G401.6 (cell line): ENCODE data around the gene CRKL.
"Not testable (repeated sequence)": the region's sequence is repeated elsewhere in the genome, so short reads cannot be mapped to it uniquely, and the experiment has no call there.

Experiments used
- FAIRE-seq: peaks from 2 replicates; lab custom pipeline; 2012; peaks lifted over from hg19 to GRCh38; lab: Jason Lieb, UNC

CRKL gene

DNA sequence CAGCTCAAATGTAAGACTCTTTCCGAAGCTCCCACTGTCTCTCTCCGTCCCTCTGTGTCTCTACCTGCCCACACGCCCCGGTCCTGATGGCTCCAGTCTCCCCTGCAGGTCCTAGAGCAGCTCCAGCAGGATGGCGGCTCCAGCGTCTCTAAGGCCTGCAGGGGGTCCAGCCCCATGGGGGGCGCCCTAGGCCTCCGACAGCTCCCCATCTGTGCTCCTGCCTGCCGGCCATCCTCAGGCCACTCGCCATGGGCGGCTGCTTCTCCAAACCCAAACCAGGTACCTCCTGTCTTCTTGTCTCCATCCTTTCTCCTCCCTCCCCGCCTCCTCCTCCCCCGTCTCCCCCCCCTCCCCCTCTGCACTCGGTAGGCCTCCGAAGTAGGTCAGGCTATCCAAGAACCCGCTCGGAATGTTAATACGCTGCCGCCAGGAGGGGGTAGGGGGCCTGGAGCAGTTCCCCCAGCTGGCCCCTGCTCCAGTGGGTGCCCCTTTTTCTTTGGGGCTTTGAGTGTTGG, 50.5 kb downstream of the CRKL start:
- FAIRE-seq = no peak

DNA sequence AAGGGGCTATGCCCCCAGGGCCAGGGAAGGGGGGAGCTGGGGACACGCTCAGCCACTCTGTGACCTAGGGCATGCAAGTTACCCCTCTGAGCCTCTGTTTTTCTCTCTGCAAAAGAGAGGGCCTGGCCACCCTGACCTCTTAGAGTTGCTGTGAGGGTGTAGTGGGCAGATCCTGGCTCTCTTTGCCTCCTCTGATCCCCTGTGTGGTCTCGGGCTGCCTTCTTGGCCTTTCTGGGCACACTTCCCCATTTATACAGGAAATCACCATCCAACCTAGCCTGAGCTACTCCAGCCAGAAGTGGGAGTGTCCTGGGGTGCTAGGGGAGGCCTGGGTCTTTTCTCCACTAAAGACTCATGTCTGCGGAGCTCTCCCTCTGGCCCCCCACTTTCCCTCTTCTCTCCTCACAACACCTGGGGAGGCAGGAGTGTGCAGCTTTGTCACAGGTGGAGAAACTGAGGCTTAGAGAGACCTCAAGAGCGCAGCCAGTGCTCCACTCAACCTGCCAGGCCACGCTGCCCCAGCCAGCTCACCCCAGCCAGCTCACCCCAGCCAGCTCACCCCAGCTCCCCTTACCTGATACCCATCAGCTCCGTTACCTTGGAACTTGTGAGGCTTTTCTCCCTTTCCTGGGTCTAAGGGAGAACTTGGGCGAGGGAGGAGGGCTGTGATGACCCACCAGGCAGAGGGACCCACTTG, 51.2 kb downstream of the CRKL start:
- no peak for FAIRE-seq

DNA sequence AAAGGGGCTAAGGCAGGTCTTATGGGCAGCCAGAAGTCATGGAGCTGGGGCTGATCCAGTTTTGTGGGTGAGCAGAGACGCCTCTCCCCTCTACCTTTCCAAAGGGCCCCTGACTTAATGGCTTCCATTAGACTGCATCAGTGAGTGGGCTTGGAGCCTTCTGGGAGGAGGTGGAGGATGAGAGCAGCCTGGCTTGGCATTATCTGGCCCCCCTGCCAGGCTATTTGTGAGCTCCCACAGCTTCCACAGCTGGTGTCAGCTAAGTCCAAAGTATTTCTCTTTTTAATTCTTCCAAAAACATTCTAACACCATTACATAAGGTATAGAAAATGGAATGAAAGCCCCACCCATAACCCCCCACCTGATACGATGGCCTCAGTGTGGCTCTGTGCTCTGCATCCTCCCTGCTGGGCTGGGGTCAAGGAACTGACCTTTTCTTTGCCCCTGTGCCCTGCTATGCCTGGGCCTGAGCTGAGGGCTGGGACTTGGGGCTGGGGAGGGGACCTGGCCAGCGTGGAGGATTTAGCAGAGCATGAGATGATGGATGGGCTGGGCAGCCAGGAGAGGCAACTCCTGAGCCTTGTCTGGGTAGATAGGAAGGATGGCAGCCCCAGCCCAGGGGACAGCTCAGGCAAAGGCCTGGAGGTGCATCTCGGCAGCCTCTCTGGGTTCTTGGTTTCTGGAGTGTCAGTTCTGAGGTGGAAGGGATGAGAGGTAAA, 53.9 kb downstream of the CRKL start:
- peak; percentile 98 for FAIRE-seq

DNA sequence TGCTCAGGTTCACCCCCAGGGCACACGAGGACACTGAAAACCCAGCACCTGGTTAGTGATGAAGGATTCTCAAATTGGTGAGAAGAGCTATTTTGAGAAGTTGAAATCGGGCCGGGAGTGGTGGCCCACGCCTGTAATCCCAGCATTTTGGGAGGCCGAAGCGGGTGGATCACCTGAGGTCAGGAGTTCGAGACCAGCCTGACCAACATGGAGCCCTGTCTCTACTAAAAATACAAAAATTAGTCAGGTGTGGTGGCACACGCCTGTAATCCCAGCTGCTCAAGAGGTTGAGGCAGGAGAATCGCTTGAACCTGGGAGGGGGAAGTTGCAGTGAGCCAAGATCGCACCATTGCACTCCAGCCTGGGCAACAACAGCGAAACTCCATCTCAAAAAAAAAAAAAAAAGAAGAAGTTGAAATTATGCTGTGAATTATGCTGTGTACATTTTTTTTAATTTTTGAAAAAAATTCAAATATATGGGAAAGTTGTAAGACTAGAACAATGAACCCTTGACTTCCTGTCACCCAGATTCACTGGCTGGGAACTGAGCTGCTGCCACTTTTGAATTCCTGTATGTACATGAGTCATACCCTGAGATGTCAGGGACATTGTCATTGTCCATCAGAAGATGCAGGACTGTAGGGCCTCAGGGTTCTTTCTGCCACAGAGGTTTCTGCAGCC, 54.9 kb downstream of the CRKL start:
- not testable (repeated sequence) for FAIRE-seq

DNA sequence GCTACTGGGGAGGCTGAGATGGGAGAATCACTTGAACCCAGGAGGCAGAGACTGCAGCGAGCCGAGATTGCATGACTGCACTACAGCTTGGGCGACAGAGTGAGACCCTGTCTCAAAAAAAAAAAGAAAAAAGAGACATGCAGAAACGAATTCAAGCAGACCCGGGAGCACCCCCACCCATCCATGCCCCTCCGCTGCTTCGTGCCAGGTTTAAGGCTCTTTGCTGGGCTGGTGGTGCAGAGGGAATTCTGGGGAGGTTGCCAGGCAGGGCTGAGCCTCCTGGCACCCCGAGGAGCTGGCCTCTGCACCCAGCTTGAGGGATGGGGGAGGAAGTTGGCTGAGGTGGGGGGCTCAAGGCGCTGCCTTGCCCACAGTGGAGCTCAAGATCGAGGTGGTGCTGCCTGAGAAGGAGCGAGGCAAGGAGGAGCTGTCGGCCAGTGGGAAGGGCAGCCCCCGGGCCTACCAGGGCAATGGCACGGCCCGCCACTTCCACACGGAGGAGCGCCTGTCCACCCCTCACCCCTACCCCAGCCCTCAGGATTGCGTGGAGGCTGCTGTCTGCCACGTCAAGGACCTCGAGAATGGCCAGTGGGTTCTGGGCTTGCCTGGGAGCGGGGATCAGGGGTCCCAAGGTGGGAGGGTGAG, 55.8 kb downstream of the CRKL start:
- no peak for FAIRE-seq

DNA sequence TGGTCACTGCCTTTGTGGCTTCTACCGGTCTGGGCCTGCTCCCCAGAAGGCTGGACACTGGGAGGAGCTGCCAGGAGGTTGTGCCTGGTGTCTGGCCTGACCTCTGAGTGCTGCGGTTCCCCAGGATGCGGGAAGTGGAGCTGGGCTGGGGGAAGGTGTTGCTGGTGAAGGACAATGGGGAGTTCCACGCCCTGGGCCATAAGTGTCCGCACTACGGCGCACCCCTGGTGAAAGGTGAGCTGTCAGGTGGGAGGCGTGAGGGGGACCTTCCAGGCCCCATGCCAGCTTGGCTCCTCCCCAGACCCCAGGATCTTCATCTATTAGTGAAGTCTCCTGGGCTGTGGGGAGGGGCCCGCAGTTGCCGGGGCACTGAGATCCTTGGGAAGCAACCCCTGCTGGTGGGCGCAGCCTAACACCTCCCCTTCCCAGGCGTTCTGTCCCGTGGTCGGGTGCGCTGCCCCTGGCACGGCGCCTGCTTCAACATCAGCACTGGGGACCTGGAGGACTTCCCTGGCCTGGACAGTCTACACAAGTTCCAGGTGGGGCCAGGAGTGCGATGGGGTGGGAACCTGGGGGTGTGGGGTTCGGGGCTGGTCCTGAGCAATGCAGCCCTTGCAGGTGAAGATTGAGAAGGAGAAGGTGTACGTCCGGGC, 56.6 kb downstream of the CRKL start:
- FAIRE-seq = no peak

DNA sequence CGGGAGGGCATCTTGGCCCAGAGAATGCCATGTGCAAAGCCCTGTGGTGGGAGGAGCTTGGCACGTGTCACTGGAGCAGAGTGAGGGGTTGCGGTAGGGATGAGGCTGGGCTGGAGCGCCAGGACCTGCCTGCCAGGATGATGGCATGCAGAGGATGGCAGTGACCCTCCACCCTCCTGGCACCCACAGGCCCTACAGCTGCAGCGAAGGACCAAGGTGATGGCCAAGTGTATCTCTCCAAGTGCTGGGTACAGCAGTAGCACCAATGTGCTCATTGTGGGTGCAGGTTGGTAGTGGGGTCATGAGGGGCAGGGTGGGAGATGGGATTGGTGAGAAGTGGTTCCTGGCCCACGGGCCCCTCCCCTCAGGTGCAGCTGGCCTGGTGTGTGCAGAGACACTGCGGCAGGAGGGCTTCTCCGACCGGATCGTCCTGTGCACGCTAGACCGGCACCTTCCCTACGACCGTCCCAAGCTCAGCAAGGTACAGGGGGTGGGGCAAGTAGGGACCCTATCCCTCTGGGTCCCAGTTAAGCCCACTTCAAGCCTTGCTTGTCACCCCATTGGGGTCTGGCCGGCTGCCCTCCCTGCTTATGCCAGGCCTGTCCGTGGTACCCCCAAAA, 57.2 kb downstream of the CRKL start:
- no peak for FAIRE-seq

DNA sequence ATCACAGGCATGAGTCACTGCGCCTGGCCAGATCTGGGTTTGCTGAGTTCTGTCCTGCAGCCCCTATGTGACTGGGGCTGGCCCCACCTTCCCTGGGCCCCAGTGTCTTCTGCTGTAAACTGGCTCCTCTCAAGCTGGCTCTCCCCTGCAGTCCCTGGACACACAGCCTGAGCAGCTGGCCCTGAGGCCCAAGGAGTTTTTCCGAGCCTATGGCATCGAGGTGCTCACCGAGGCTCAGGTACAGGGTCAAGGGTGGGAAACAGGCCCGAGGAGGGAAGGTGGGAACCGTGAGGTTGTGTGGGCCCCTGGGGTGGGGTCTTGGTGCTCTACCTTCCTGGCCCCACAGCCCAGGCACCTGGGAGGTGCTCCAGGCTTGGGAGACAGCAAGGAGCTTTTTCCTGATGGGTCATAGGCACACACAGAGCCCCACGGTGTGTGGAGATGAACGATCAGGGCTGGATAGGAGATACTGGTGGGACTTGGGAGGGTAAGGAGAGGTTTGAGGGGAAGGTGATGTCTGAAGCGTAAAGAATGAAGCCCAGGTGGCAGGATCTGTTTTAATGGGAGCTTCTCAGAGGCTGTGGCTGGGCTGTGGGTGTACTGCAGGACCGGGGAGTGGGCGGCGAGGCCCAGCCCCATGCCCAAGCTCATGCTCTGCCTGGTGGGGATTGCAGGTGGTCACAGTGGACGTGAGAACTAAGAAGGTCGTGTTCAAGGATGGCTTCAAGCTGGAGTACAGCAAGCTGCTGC, 58.5 kb downstream of the CRKL start:
- FAIRE-seq = no peak

DNA sequence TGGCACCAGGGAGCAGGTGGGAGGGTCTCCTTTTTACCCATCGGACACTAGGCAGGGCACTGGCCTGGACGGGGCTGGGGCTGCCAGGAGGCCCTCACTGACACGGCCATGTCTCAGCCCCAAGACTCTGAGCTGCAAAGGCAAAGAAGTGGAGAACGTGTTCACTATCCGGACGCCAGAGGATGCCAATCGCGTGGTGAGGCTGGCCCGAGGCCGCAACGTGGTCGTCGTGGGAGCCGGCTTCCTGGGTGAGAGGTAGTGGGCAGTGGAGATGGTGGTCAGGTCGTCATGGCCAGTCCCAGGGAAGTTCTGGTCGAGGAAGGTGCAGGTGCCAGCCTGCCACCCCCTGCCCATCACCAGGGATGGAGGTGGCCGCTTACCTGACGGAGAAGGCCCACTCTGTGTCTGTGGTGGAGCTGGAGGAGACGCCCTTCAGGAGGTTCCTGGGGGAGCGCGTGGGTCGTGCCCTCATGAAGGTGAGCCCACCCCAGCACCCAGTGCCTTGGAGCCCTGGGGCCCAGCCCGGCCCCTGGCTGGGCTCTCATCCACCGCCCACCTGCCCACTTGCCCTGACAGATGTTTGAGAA, 59.2 kb downstream of the CRKL start:
- no peak for FAIRE-seq

DNA sequence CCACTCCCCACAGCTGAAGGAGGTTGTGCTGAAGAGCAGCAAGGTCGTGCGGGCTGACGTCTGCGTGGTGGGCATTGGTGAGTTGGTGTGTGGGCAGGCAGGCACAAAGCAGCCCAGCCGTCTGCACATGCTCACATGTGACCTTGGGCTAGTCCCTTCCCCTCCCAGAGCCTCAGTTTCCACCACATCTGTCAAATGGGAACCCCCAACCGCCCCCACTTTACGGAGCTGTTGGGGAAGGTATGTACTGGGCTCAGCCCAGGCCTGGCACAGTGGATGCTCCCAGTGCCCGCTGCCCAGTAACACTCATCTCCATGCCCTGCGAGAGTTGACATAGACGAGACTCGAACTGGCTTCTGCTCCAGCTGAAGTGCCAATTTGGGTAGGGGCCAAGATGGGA, 59.8 kb downstream of the CRKL start:
- FAIRE-seq = no peak

DNA sequence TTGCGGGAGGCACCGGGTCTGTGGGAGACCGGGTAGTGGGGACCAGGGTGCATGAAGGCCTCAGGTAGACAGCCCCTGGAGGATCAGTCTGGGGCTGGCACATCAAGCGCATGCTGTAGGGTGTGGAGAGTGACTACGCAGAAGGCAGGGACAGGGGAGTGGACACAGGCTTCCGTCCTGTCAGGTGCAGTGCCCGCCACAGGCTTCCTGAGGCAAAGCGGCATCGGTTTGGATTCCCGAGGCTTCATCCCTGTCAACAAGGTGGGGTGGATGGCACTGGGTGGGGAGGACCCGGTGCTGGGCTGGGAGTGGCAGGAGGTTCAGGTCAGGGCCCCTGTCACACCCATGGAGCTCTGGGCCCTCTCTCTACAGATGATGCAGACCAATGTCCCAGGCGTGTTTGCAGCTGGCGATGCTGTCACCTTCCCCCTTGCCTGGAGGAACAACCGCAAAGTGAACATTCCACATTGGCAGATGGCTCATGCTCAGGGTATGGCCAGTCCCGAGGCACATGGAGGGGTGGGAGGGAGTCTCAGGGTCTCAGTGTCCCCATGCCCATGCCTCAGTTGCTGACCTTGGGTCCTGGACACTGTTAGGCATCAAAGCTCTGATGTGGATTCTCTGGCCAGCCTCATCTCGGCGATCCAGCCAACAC, 60.4 kb downstream of the CRKL start:
- FAIRE-seq = no peak

DNA sequence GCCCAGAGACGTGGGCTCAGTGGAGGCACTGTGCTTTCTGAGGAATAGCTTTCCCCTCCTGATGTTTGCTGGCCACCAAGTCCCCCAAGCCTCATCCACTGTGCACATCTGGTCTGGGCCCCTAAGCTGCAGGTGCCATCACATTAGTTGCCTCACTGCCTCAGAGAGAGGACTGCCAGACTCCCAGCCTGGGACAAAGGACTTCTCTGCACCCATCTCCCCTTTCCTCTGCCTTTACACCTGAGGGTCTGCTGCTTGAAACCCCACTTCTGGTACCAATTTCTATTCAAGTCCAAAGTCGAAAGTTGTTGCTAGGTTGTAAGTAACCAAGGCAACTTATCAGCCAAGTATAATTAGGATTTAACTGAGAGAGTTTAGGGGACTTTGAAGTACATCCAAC, 61.2 kb downstream of the CRKL start:
- no peak for FAIRE-seq

DNA sequence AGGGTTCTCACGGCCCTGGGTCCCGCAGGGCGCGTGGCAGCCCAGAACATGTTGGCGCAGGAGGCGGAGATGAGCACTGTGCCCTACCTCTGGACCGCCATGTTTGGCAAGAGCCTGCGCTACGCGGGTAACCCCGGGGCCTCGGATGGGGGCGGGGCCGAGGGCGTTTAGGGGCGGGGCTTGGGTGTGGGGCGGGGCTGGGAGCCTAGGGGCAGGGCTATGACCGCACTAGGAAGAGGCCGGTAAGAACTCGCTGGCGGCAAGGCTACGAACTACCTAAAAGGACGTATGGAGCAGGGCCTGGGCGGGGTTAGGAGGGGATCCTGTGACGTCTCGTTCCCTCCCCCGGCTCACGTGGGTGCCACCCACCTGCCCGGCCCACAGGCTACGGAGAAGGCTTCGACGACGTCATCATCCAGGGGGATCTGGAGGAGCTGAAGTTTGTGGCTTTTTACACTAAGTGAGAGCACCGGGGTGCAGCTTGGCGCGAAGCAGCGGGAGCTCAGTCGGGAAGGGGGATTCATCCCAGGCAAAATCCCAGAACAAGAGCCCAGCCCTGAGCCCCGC, 62.1 kb downstream of the CRKL start:
- FAIRE-seq = no peak

DNA sequence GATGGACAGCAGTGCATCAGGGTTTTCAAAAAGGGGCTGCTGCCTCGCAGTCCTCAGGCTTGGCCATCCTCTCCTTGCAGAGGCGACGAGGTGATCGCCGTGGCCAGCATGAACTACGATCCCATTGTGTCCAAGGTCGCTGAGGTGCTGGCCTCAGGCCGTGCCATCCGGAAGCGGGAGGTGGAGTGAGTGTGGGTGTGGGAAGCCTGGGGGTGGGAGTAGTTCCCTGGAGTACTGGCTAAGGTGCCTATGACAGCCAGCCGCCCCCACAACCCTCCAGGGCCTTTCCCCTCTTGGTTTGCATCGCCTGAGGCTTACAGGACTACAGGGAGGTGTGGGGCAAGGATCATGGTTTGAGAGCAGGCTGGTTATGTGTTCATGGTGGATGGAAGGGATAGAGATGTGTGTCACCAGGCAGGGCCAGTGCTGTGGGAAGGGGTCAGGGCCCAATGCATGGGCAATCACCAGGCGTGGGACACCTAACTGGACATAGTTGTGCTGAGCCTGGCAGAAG, 62.8 kb downstream of the CRKL start:
- FAIRE-seq = no peak

DNA sequence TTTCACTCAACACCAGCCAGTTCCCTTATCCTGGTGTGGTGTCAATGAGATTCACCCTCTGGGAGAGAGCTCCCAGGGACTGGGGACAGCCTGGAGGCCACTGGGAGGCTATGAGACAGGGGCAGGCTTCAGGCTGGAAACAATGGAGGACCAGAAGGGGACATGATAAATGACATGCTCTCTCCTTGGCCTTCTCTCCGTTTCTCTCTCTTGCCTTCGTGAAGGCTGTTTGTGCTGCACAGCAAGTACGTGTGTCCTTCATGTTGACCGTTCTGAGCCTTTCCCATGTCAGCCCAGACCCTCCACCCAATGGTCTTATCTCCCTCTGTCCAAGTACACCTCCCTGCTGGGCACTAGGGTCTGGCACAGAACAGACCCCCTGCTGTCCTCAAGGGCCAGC, 63.3 kb downstream of the CRKL start:
- no peak for FAIRE-seq

DNA sequence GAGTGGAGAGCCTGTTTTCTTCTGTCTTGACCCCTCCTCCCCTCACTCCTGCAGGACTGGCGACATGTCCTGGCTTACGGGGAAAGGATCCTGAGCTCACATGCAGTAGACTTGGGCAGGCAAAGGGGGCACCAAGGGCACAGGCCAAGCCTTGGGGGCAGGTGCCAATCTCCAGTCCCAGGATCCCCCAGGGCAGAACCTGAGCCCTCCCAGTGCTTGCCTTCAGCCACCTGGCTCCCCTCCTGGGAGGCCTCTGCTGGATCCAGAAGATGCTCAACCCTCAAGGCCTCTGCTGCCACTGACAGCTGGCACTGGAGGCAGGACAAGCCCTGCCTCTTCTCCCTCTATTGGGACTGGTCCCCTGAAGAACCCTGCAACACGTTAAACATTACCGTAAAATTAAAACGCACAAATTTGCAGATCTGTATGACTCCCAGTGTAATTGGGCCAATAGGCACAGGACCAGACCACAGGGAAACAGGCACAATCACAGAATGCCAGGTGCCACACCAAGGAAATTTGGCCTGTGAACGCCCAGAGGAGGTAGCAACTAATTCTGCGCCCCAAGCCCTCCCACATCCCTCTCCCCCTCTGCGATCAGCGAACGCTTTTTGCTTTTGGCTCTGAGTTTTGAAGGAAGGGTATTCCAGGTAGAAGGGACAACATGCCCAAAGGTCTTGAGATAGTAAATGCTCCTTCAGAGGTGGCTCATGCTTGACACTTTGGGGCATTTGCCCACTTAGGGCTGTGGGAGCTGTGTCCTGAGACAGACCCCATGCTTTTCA, 63.9 kb downstream of the CRKL start:
- FAIRE-seq = no peak

DNA sequence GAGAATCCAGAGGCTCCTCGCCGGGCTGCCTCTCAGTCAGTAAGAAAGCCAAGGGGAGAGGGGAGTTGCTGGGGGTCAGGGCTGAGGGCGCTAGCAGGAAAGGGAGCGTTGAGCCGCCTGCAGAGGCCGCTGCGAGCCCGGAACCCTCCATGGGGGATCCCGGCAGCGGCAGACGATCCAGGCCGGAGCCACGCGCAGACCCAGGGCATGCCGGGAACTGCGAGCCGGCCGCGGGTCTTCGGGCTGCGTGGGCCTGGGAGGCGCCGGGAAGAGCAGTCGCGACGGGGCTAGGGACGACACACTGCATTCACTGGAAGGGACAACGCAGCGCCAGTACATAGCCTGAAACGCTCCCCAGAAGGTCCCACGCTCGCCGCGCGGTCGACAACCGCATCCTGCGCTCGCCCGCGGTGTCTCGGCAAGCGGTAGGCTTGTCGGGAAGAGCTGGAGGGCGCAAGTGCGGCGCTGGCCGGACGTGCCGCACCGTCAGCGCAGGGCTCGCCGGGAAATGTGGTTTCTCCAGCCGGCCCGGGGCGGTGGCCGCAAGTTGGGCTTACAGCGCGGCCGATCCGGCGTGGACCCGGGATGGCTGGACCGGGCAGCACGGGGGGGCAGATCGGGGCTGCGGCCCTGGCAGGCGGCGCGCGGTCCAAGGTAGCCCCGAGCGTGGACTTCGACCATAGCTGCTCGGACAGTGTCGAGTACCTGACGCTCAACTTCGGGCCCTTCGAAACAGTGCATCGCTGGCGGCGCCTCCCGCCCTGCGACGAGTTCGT, 64.8 kb downstream of the CRKL start, which contains the start of gene LZTR1:
Gene LZTR1, plus strand, starts transcription at position 511 of the 776 bp plus-strand sequence. Its CDS starts 75 bp downstream, at position 586.
- FAIRE-seq = peak; percentile 27

DNA sequence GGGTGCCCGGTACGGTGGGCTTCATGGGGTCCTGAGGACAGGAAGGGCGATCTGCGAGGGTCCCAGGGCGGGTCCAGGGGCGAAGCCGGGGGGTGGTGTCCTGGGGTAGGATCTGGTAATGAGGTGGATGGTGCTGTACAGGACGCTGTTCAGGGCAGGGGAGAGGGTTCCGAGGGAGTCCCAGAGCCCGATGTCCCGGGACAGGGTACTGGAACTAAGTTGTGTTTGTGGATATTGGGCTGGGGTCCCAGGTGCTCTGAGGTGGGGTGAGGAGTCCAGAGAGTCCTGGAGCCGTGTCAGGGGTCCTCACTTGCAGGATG, 65.3 kb downstream of the CRKL start:
- FAIRE-seq = no peak
